CD4-positive, CD25-positive, alpha-beta regulatory T cell (primary cell): ENCODE results near the gene PODN. TPM values are rescaled to one million over a fixed set of nuclear protein-coding genes. Genes with fewer than 3 reads are reported as not detected.
A peak's percentile ranks its signal among the peaks of the same experiment; 100 is the strongest.

Experiments used
- ATAC-seq, 2 donors: fragments of 150-1000 bp; cut with Tn5 transposase; one replicate each; pipeline ENCODE4 v1.10.0; 2021; ENCODE audit warnings: low read depth in 2 of 2, moderate number of reproducible peaks in 2 of 2, moderate library complexity in 1 of 2
- DNase-seq, 3 donors: peaks; one replicate each; pipeline versions ENCODE4 v3.0.0 to v3.0.0-alpha.2; 2012 to 2022; ENCODE audit warnings: mixed read lengths in 1 of 3
- H3K27ac ChIP-seq: one replicate; pipeline ENCODE4 v1.7.0; 2013; ENCODE audit warnings: mild to moderate bottlenecking, low read length; ENCODE audit not compliant: insufficient read depth, poor library complexity, severe bottlenecking
- H3K27me3 ChIP-seq: one replicate; pipeline ENCODE4 v1.7.0; 2013; ENCODE audit warnings: low read length; ENCODE audit not compliant: control insufficient read depth, insufficient read depth
- H3K36me3 ChIP-seq: one replicate; pipeline ENCODE4 v1.7.0; 2013; ENCODE audit warnings: mild to moderate bottlenecking, low read length, moderate library complexity; ENCODE audit not compliant: control insufficient read depth, insufficient read depth
- H3K4me1 ChIP-seq: 2 replicates; pipeline ENCODE4 v1.7.0; 2013; ENCODE audit warnings: mild to moderate bottlenecking, low read length; ENCODE audit not compliant: insufficient read depth, control insufficient read depth, poor library complexity, severe bottlenecking
- H3K4me3 ChIP-seq: one replicate; pipeline ENCODE4 v1.7.0; 2013; ENCODE audit warnings: low read depth, mild to moderate bottlenecking, low read length, moderate library complexity
- H3K9me3 ChIP-seq, 2 experiments: 1 replicate in 1 of 2; 2 replicates in 1 of 2; pipeline ENCODE4 v1.7.0; 2013; ENCODE audit warnings: low read length in 2 of 2, mild to moderate bottlenecking in 1 of 2, moderate library complexity in 1 of 2; ENCODE audit not compliant: control insufficient read depth in 2 of 2
- H3K27ac Mint-ChIP-seq, 3 donors: one replicate each; pipeline ENCODE4 v1.8.0; 2020 to 2022; ENCODE audit warnings: mild to moderate bottlenecking in 3 of 3, mixed read lengths in 3 of 3, moderate library complexity in 2 of 3
- H3K27me3 Mint-ChIP-seq: one replicate; pipeline ENCODE4 v1.8.0; 2022; ENCODE audit warnings: mild to moderate bottlenecking, mixed read lengths
- H3K36me3 Mint-ChIP-seq: one replicate; pipeline ENCODE4 v1.8.0; 2020; ENCODE audit warnings: mixed read lengths
- H3K4me1 Mint-ChIP-seq, 4 donors: one replicate each; pipeline ENCODE4 v1.8.0; 2020 to 2022; ENCODE audit warnings: mixed read lengths in 4 of 4, mild to moderate bottlenecking in 1 of 4
- H3K4me3 Mint-ChIP-seq, 4 donors: one replicate each; pipeline ENCODE4 v1.8.0; 2020 to 2022; ENCODE audit warnings: mild to moderate bottlenecking in 4 of 4, mixed read lengths in 4 of 4, moderate library complexity in 3 of 4
- H3K9me3 Mint-ChIP-seq, 7 donors: one replicate each; pipeline ENCODE4 v1.8.0; 2020 to 2022; ENCODE audit warnings: mixed read lengths in 7 of 7, mild to moderate bottlenecking in 3 of 7, moderate library complexity in 2 of 7
- polyA plus RNA-seq, 4 donors: library from polyadenylated mRNA; unstranded; fragments of 300-500 nt; fragmentation: Illumina TruSeq; gene quantifications; one replicate each; pipeline ENCODE4 v1.2.3, GENCODE V29; 2021
- total RNA-seq: library from RNA; stranded (reverse); gene quantifications from one replicate; pipeline ENCODE4 v1.2.3, GENCODE V29; 2022

The PODN gene
- total and polyA plus RNA-seq, 5 donors from 2014 or later, result not detected

GRCh38 chr1:53044926-53045325 is 17.1 kb upstream of the PODN start:
- Histone ChIP-seq H3K27me3 (no peaks in the 10 kb centered on the region), H3K27ac (no peak overlapping the region), H3K4me3 (no peak overlapping the region), H3K4me1 (no peaks in the 10 kb centered on the region), H3K36me3 (peaks cover 36% of the 10 kb centered on the region), H3K9me3 (no peaks in the 10 kb centered on the region)
- Mint-ChIP-seq H3K4me3 (no peak overlapping the region), H3K27ac (no peak overlapping the region), H3K36me3 (peaks cover 37% of the 10 kb centered on the region), H3K27me3 (no peaks in the 10 kb centered on the region), H3K9me3 (no peaks in the 10 kb centered on the region), H3K4me1 (peaks cover 0 to 9% (median 7%) of the 10 kb centered on the region in 4 donors)
- ATAC-seq (no peak), DNase-seq (no peak)

- no peaks in the 10 kb centered on the region for H3K27me3 Mint-ChIP-seq
- Histone ChIP-seq H3K27ac (no peak overlapping the region), H3K9me3 (no peaks in the 10 kb centered on the region), H3K27me3 (no peaks in the 10 kb centered on the region), H3K36me3 (peaks cover 48% of the 10 kb centered on the region), H3K4me1 (no peaks in the 10 kb centered on the region), H3K4me3 (no peak overlapping the region)
- ATAC-seq (no peak), DNase-seq (no peak)
- peaks cover 32% of the 10 kb centered on the region for H3K36me3 Mint-ChIP-seq
- H3K27ac Mint-ChIP-seq, result no peak overlapping the region
- peaks cover 0 to 9% (median 3%) of the 10 kb centered on the region in 4 donors for H3K4me1 Mint-ChIP-seq
- no peak overlapping the region for H3K4me3 Mint-ChIP-seq
- H3K9me3 Mint-ChIP-seq, result no peaks in the 10 kb centered on the region
These were observed 15.1 kb upstream of the PODN start for GRCh38 chr1:53046930-53047329.

GRCh38 chr1:53047737-53048736 is 14.0 kb upstream of the PODN start:
- H3K4me3 ChIP-seq, result no peak overlapping the region
- Mint-ChIP-seq H3K36me3 (peaks cover 37% of the 10 kb centered on the region), H3K27ac (peak overlapping the region in 2 of 3 donors; percentile 38 to 53), H3K9me3 (no peaks in the 10 kb centered on the region), H3K27me3 (no peaks in the 10 kb centered on the region), H3K4me3 (no peak overlapping the region), H3K4me1 (peaks cover 0 to 6% (median 2%) of the 10 kb centered on the region in 4 donors)
- no peaks in the 10 kb centered on the region for H3K27me3 ChIP-seq
- DNase-seq, result peak in 1 of 3 donors; percentile 8
- peaks cover 51% of the 10 kb centered on the region for H3K36me3 ChIP-seq
- H3K27ac ChIP-seq, result no peak overlapping the region
- no peak for ATAC-seq
- no peaks in the 10 kb centered on the region for H3K4me1 ChIP-seq
- no peaks in the 10 kb centered on the region for H3K9me3 ChIP-seq

- no peak for DNase-seq
- ATAC-seq, result no peak
- no peak overlapping the region for H3K27ac Mint-ChIP-seq
These were observed 12.9 kb upstream of the PODN start for GRCh38 chr1:53048960-53049573.

GRCh38 chr1:53049574-53049967 is 12.4 kb upstream of the PODN start:
- peaks cover 50% of the 10 kb centered on the region for H3K36me3 Mint-ChIP-seq
- peaks cover 54% of the 10 kb centered on the region for H3K36me3 ChIP-seq
- ATAC-seq (no peak), DNase-seq (no peak)
- no peak overlapping the region for H3K4me3 Mint-ChIP-seq
- H3K27me3 Mint-ChIP-seq, result no peaks in the 10 kb centered on the region
- no peaks in the 10 kb centered on the region for H3K9me3 ChIP-seq
- no peaks in the 10 kb centered on the region for H3K9me3 Mint-ChIP-seq
- H3K27ac ChIP-seq, result no peak overlapping the region
- no peak overlapping the region for H3K27ac Mint-ChIP-seq
- no peaks in the 10 kb centered on the region for H3K4me1 ChIP-seq
- peaks cover 0 to 6% (median 2%) of the 10 kb centered on the region in 4 donors for H3K4me1 Mint-ChIP-seq
- no peak overlapping the region for H3K4me3 ChIP-seq
- H3K27me3 ChIP-seq, result no peaks in the 10 kb centered on the region

More at GRCh38 chr1:53048960-53049573, 12.9 kb upstream of the PODN start:
- Histone ChIP-seq H3K27me3 (no peaks in the 10 kb centered on the region), H3K36me3 (peaks cover 53% of the 10 kb centered on the region), H3K27ac (no peak overlapping the region), H3K4me3 (no peak overlapping the region), H3K9me3 (no peaks in the 10 kb centered on the region), H3K4me1 (no peaks in the 10 kb centered on the region)
- Mint-ChIP-seq H3K36me3 (peaks cover 47% of the 10 kb centered on the region), H3K27me3 (no peaks in the 10 kb centered on the region), H3K4me3 (no peak overlapping the region), H3K9me3 (no peaks in the 10 kb centered on the region), H3K4me1 (peaks cover 0 to 6% (median 2%) of the 10 kb centered on the region in 4 donors)

- H3K27me3 ChIP-seq, result no peaks in the 10 kb centered on the region
- H3K4me1 ChIP-seq, result no peaks in the 10 kb centered on the region
- H3K27me3 Mint-ChIP-seq, result no peaks in the 10 kb centered on the region
- H3K36me3 ChIP-seq, result peaks cover 54% of the 10 kb centered on the region
- no peak overlapping the region for H3K27ac ChIP-seq
- H3K36me3 Mint-ChIP-seq, result peaks cover 50% of the 10 kb centered on the region
- H3K27ac Mint-ChIP-seq, result no peak overlapping the region
- no peak for DNase-seq
- no peak overlapping the region for H3K4me3 Mint-ChIP-seq
- no peaks in the 10 kb centered on the region for H3K9me3 ChIP-seq
- H3K4me3 ChIP-seq, result no peak overlapping the region
- H3K4me1 Mint-ChIP-seq, result peaks cover 0 to 6% (median under 1%) of the 10 kb centered on the region in 4 donors
- no peaks in the 10 kb centered on the region for H3K9me3 Mint-ChIP-seq
- no peak for ATAC-seq
These were observed 11.7 kb upstream of the PODN start for GRCh38 chr1:53050310-53050709.

GRCh38 chr1:53051676-53052075 is 10.3 kb upstream of the PODN start:
- Mint-ChIP-seq H3K27me3 (no peaks in the 10 kb centered on the region), H3K36me3 (peaks cover 53% of the 10 kb centered on the region), H3K4me1 (peaks cover 0 to 2% (median 0%) of the 10 kb centered on the region in 4 donors), H3K27ac (no peak overlapping the region), H3K4me3 (no peak overlapping the region), H3K9me3 (no peaks in the 10 kb centered on the region)
- Histone ChIP-seq H3K36me3 (peaks cover 51% of the 10 kb centered on the region), H3K4me3 (no peak overlapping the region), H3K4me1 (no peaks in the 10 kb centered on the region), H3K9me3 (no peaks in the 10 kb centered on the region), H3K27me3 (no peaks in the 10 kb centered on the region), H3K27ac (no peak overlapping the region)
- no peak for ATAC-seq
- no peak for DNase-seq
